MCF 10A (cell line): Measurements from ENCODE around the gene RNF5. TPM values are rescaled to one million over a fixed set of nuclear protein-coding genes. Genes with fewer than 3 reads are reported as not detected.
"Not testable (repeated sequence)": the region's sequence is repeated elsewhere in the genome, so short reads cannot be mapped to it uniquely, and the experiment has no call there.

Experiments used
- BruUV-seq: library from RNA; stranded (reverse); fragments of 400-500 nt; replicated peaks from 2 replicates; lab custom pipeline; 2021; lab: Mats Ljungman, UMichigan
- CTCF ChIA-PET: fragments of 300-600 bp; sonication (Branson Sonifier 250); formaldehyde crosslinking; extraction: SDS; loops from one replicate; lab custom pipeline; 2021; ENCODE audit warnings: antibody characterized with exemption, inconsistent platforms; lab: Yijun Ruan, JAX
- POLR2A ChIA-PET: fragments of 300-600, 350-650 bp; sonication (Branson Sonifier 250); formaldehyde crosslinking; extraction: SDS; loops from one replicate; lab custom pipeline; 2020; ENCODE audit warnings: antibody characterized with exemption, inconsistent platforms; lab: Yijun Ruan, JAX
- DNase-seq: peaks from one replicate; pipeline ENCODE4 v3.0.0-alpha.2; 2018; ENCODE audit not compliant: unreplicated experiment
- H3K27ac Mint-ChIP-seq: one replicate; pipeline ENCODE4 v1.8.0; 2022; ENCODE audit warnings: mild to moderate bottlenecking, low read depth, mixed read lengths; ENCODE audit not compliant: unreplicated experiment
- H3K27me3 Mint-ChIP-seq: one replicate; pipeline ENCODE4 v1.8.0; 2022; ENCODE audit warnings: mixed read lengths; ENCODE audit not compliant: insufficient read depth, unreplicated experiment
- H3K36me3 Mint-ChIP-seq: one replicate; pipeline ENCODE4 v1.8.0; 2022; ENCODE audit warnings: mild to moderate bottlenecking, moderate library complexity, mixed read lengths; ENCODE audit not compliant: insufficient read depth, unreplicated experiment
- H3K4me1 Mint-ChIP-seq: one replicate; pipeline ENCODE4 v1.8.0; 2022; ENCODE audit warnings: mixed read lengths; ENCODE audit not compliant: insufficient read depth, unreplicated experiment
- H3K4me3 Mint-ChIP-seq: one replicate; pipeline ENCODE4 v1.8.0; 2022; ENCODE audit warnings: mild to moderate bottlenecking, moderate library complexity, mixed read lengths; ENCODE audit not compliant: unreplicated experiment
- H3K9me3 Mint-ChIP-seq: one replicate; pipeline ENCODE4 v1.8.0; 2022; ENCODE audit warnings: mixed read lengths; ENCODE audit not compliant: unreplicated experiment
- intact Hi-C: fragments of 100-400 bp; cut with micrococcal nuclease; formaldehyde crosslinking; loops from 2 replicates; pipeline ENCODE4 v1.14.1; 2022
- total RNA-seq: library from RNA; stranded (reverse); gene quantifications from 2 replicates; pipeline ENCODE4 v1.2.3, GENCODE V29; 2022
- TF ChIP-seq, protein P1 (sequence below): fragments of 200-600 bp; IDR thresholded peaks from one replicate; pipeline ENCODE4 v1.8.0; 2022; ENCODE audit warnings: antibody characterized with exemption, mild to moderate bottlenecking; ENCODE audit not compliant: unreplicated experiment

Gene RNF5
- total RNA-seq, 1 experiment from 2014 or later = 28.1 TPM

- CTCF ChIA-PET = no interaction called here
- Mint-ChIP-seq H3K4me1 (peaks cover 21% of the 10 kb centered on the region), H3K27ac (peak overlapping the region; percentile 7), H3K9me3 (no peaks in the 10 kb centered on the region), H3K27me3 (no peaks in the 10 kb centered on the region), H3K36me3 (peaks cover 45% of the 10 kb centered on the region), H3K4me3 (no peak overlapping the region)
- DNase-seq = no peak
- POLR2A ChIA-PET = interaction anchor here (1.2 to 2.9 kb wide), 4 partner anchors 9 to 784 kb away, joined by 3 to 19 read pairs (median 8); partner anchors contain the start of genes ATF6B and RNF5
- intact Hi-C loops = no loop called here
- TF ChIP-seq, protein P1, sequence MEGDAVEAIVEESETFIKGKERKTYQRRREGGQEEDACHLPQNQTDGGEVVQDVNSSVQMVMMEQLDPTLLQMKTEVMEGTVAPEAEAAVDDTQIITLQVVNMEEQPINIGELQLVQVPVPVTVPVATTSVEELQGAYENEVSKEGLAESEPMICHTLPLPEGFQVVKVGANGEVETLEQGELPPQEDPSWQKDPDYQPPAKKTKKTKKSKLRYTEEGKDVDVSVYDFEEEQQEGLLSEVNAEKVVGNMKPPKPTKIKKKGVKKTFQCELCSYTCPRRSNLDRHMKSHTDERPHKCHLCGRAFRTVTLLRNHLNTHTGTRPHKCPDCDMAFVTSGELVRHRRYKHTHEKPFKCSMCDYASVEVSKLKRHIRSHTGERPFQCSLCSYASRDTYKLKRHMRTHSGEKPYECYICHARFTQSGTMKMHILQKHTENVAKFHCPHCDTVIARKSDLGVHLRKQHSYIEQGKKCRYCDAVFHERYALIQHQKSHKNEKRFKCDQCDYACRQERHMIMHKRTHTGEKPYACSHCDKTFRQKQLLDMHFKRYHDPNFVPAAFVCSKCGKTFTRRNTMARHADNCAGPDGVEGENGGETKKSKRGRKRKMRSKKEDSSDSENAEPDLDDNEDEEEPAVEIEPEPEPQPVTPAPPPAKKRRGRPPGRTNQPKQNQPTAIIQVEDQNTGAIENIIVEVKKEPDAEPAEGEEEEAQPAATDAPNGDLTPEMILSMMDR = no peak
- no TSS peak for BruUV-seq
These were observed 9.0 kb downstream of the RNF5 start for GRCh38 chr6:32187009-32187709.

GRCh38 chr6:32187725-32188380 is 9.6 kb downstream of the RNF5 start:
- Mint-ChIP-seq H3K4me1 (peaks cover 21% of the 10 kb centered on the region), H3K27ac (peak overlapping the region; percentile 7), H3K36me3 (peaks cover 45% of the 10 kb centered on the region)
- BruUV-seq, H3K27me3 Mint-ChIP-seq, DNase-seq, CTCF ChIA-PET, intact Hi-C loops, H3K9me3 Mint-ChIP-seq, H3K4me3 Mint-ChIP-seq: not testable (repeated sequence)
- POLR2A ChIA-PET = interaction anchor here (0.5 to 3.2 kb wide), 9 partner anchors 8 to 784 kb away, joined by 3 to 78 read pairs (median 7); partner anchors contain the start of genes AGPAT1, ATF6B and RNF5

DNA sequence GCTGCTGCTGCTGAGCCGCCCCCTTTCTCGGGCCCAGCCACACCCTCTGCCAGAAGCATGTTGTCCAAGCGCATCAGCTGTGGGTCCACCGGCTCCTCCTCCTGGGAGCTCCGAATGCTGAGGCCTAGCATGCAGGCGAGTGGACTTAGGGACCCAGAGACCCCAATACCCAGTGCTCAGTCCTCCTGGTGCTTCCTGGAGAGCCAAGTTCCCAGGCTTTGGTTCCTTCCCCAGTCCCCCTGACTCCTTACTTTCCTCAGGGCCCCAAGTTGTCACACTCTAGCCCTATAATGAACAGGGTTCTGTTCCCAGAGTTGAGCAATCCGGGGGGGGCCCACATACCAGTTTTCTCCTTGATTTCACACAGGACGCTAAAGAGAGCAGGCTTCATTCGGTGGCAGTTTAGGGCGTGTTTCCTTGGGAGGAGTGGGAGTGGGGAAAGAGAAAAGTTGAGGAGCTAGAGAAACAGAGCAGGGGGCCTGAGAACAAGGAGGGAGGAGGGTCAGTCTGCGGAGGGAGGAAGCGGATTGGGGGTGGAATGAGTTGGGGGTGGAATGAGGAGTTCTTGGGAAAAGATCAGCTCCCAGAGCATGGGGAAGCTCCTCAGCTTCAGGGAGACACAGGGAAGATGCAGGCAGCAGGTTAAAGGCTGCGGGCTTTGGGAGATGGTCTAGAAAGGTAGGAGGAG is 10.3 kb downstream of the RNF5 start:
- H3K36me3 Mint-ChIP-seq = peaks cover 43% of the 10 kb centered on the region
- no peaks in the 10 kb centered on the region for H3K27me3 Mint-ChIP-seq
- DNase-seq = no peak
- CTCF ChIA-PET = interaction anchor here (0.6 kb wide), 1 partner anchor 667 kb away, joined by 3 read pairs; no protein-coding TSS in a partner anchor
- TF ChIP-seq, protein P1 = no peak
- H3K9me3 Mint-ChIP-seq = no peaks in the 10 kb centered on the region
- intact Hi-C loops = no loop called here
- H3K4me1 Mint-ChIP-seq = peaks cover 24% of the 10 kb centered on the region
- H3K27ac Mint-ChIP-seq = peak overlapping the region; percentile 86
- POLR2A ChIA-PET = interaction anchor here (0.5 to 3.2 kb wide), 9 partner anchors 9 to 567 kb away, joined by 3 to 78 read pairs (median 3); partner anchors contain the start of genes AGPAT1, ATF6B, FKBPL and RNF5
- H3K4me3 Mint-ChIP-seq = peak overlapping the region; percentile 83
- TSS peak; percentile 19 for BruUV-seq

- Mint-ChIP-seq H3K27ac (peak overlapping the region; percentile 86), H3K27me3 (no peaks in the 10 kb centered on the region), H3K36me3 (peaks cover 36% of the 10 kb centered on the region), H3K4me1 (peaks cover 26% of the 10 kb centered on the region), H3K9me3 (no peaks in the 10 kb centered on the region), H3K4me3 (peak overlapping the region; percentile 83)
- BruUV-seq = no TSS peak
- ChIA-PET POLR2A (interaction anchor here (0.7 to 3.2 kb wide), 6 partner anchors 11 to 1201 kb away, joined by 3 to 78 read pairs (median 6); partner anchors contain the start of genes AGPAT1, ATF6B, FKBPL and RNF5), CTCF (interaction anchor here (0.6 to 0.7 kb wide), 2 partner anchors 11 to 666 kb away, joined by 3 read pairs; no protein-coding TSS in a partner anchor)
- no peak for DNase-seq
- TF ChIP-seq, protein P1 = no peak
- intact Hi-C loops = no loop called here
These were observed 11.0 kb downstream of the RNF5 start for GRCh38 chr6:32189069-32189741.
